NCI-H345 treated with DMSO at 0.1 percent for 48 hours (cell line): ENCODE measurements around the gene LATS1.
"Not testable (repeated sequence)": the region's sequence is repeated elsewhere in the genome, so short reads cannot be mapped to it uniquely, and the experiment has no call there.

Source experiments
- DNase-seq: peaks from one replicate; lab custom pipeline; 2025; ENCODE audit not compliant: unreplicated experiment; lab: John Stamatoyannopoulos, UW

The LATS1 gene

DNA sequence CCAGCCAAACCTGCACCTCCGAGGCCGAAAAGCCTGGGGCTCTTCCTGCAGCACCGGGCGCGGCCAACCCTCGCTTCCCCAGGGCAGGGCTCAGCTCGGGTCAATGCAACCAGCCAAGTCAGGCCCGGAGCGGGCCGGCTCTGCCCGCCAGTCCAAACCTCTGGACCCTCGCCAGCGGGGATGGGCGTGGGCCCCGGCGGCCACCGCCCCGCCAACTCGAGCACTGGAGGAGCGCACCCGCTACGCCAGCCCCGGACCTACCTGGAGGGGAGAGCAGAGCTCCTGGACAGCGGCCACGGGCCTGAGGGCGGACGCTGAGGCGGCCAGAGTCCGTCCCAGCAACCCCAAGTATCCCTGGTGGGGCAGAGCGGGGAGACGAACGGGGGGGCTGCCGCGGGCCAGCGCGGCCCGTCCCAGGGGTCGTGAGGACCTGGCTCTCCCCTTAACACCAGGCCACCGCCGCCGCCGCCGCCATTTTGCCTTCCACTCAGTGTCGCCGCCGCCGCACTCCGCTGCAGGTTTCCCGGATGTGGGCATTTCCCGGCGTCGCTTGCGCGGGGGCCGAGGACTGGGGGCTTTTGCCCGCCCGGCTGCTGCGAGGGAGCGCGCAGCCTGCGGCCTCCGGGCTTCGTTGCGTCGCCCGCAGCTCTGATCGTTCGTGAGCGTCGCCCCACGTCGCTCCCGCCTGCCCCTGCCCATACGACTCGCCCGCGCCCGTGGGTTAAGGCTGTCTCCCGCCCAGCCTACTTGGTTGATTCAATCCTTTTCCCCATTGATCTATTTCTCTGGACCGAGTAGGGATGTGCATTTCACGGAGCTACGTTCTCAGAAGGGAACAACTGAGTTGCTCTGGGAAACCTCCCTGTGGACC lies at the start of gene LATS1:
Gene LATS1, minus strand, starts transcription at position 514 of the 871 bp plus-strand sequence. CDS start 15,975 bp downstream, outside the sequence.
- peak; percentile 79 for DNase-seq

- DNase-seq: no peak
These were observed 48.4 kb upstream of the LATS1 start for GRCh38 chr6:149766156-149766769.

DNA sequence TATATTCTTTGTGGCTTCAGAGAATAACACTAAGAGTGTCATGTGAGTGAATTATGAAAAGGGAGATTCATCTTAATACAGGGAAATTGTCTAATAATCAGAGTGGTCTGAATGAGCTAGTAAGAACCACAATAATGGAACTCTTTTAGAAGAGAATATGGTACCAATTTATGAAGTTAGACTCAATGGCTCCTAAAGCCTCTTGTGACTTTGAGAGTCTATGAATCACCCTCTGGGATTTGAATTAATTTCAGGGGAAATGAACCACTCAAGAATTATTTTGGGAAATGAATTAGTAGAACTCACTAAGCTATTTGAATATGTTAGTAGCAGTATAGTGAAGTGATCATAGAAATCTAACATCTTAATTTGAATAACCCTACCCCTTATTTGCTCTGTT lies 46.0 kb upstream of the LATS1 start:
- DNase-seq: no peak

GRCh38 chr6:149761438-149761837 lies 43.5 kb upstream of the LATS1 start:
- DNase-seq: no peak

DNA sequence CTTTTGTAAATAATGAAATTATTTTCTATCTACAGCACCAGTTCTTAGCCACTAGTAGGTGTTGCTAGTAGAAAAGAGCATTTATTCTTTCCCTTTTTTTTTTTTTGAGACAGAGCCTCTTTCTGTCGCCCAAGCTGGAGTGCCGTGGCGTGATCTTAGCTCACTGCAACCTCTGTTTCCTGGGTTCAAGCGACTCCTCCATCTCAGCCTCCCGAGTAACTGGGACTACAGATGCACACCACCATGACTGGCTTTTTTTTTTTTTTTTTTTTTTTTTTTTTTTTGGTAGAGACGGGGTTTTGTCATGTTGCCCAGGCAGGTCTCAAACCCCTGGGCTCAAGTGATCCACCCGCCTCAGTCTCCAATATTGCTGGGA lies 38.3 kb upstream of the LATS1 start:
- DNase-seq: no peak

DNA sequence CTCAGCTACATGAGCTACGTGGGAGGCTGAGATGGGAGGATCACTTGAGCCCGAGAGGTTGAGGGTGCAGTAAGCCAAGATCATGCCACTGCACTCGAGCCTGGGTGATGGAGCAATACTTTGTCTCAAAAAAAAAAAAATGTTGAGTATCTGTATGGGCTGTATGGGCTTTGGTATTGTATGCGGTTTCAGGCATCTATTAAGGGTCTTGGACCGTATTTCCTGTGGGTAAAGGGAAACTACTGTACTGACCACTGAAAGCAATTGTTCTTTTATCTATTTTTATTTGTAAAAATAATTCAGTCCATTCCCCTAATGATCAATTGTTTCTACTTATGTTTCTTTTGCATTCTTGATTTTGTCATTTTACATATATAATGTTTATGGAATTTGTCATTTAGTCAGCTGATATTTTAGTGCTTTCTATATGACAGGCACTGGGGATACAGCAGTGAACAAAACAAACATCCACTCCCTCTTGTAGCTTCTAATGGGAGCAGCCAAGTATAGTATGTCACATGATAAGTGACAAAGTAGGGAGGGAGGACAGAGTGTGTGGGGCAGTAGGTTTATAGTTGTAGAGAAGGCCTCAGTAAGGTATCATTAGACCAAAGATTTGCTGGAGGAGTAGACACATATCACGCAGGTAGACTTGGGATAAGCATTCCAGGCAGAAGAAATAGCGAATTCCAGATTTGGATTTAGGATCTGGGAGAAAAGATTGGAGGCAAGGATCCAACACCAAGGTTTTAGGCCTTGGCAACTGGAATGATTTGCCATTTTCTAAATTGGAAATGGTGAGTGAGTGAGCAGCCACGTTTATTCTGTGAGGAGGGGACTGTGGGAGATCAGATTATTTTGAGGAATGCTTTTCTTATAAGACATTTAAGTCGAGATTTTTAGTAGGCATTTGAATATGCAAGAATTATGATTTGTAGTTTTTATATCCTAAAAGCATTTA lies 37.7 kb upstream of the LATS1 start:
- DNase-seq: no peak

GRCh38 chr6:149754548-149754947 lies 36.6 kb upstream of the LATS1 start:
- DNase-seq: no peak

- DNase-seq: not testable (repeated sequence)
These were observed 35.4 kb upstream of the LATS1 start for GRCh38 chr6:149753374-149753637.

DNA sequence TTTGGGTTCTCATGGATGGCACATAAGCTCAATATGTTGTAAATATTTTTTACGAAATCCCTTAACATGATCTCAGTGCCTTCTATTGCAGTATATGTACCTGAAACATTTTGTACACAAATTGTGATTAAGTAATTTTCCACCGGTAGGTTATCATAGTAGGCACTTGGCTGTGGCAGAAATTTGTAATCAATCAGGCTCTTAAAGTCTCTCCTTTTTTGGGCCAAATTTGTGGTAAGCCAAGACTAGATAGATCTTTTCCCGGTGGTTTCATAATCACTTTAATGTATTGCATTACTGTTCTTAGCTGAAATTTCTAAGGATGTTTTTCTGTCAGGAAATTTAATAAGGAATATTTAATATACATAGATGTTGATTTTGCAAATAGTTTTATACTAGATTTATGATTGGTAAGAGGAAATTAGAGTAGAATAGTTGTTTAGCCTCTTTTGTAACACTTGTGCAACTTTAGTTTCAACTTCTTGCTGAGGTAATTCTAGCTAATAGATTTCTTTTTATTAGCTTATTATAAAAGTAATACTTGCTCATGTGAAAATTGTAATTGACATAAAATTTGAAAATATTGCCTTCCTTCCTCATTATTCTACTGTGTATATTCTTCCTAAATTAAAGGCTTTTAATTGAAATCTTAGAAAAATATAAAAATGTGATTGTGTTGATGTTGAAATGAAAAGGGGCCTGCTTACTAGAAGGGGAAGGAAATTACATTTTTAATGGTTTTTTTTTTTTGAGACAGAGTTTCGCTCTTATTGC lies 34.9 kb upstream of the LATS1 start:
- no peak for DNase-seq

DNA sequence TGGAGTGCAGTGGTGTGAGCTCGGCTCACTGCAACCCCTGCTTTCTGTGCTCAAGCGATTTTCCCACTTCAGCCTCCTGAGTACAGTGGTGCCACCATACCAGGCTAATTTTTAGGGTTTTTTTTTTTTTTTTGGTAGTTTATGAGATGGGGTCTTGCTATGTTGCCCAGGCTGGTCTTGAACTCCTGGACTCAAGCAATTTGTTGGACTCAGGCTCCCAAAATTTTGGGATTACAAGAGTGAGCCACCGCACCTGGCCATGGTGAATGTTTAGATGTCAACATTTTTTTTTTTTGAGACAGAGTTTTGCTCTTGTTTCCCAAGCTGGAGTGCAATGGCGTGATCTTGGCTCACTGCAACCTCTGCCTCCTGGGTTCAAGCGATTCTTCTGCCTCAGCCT lies 34.0 kb upstream of the LATS1 start:
- not testable (repeated sequence) for DNase-seq

DNA sequence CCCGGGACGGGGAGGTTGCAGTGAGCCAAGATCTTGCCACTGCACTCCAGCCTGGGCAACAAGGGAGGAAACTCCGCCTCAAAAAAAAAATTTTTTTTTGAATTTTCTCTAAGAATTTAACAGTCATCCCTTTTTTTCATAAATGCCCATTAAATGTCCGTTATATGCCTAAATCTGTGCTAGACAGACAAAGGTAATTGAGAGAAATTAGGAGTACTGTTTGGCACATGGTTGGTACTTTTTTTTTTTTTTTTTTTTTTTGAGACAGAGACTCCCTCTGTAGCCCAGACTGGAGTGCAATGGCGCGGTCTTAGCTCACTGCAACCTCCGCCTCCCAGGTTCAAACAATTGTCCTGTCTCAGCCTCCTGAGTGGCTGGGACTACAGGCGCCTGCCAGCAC lies 33.3 kb upstream of the LATS1 start:
- no peak for DNase-seq

- DNase-seq: peak; percentile 41
These were observed 32.3 kb upstream of the LATS1 start for GRCh38 chr6:149750136-149750609.

GRCh38 chr6:149749594-149750135 lies 31.8 kb upstream of the LATS1 start, which contains the start of gene PCMT1:
Gene PCMT1 (plus strand): TSS chr6:149749741. CDS start chr6:149749902, 161 bp downstream.
- DNase-seq: peak; percentile 75

DNA sequence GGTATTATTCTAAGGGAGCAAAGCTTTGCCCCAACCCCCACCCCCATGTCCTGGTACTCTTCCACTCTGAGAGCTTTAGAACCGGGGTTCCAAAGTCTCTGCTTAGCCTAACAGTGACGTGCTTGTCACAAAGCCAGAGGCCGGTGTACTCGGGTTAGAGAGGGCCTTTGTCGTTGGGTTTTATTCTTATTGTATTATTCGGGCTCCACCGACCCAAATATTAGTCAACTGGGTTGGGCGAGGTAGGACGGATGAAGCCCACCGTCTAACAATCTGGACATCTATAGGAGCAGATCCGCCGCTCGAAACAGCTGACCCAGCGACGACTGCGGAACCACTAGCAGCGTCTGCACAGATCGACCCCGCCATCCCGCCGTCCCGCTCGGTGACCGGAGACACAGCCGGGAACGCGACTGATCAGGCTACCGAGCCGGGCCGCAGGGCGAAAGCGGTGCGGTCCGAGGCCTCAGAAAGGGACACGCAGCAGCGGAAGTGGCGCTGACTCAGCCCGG lies 31.2 kb upstream of the LATS1 start:
- not testable (repeated sequence) for DNase-seq

DNA sequence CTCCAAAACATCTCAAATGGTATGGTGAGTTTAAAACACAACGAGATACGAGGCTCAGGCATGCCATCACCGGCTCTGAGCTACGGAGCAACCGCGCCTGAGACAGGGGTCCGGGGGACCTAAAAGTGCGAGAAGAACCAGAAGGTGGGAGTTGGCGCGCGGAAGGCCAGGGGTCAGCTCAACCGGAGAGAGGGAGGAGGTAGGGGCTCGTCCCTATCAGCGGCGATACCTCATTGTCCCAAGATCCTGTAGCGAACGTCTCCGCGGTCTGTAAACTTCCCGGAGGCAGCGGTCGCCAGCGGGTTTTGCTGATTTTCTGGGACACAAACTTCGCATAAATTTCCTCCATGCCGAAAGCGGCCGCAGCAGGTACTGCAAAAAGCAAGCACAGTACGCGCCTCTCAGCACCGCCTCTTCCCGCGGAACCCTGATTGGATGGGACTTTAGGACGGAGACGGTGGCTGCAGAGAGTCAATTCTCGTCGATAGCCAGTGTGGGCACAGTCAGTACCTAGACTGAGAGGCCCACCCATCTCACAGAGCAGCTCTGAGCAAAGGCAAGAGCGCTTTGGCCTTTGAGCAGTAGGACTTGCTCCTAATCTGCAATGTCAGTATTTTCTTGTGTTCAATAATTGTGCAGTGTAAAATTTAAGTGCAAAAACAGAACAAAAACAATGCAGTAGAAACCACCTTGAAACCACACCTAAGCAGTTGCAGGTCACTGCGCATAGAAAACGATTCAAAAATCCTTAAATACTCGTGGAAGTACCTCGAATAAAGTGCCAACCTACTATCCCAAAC lies 28.4 kb upstream of the LATS1 start, which contains the start of gene NUP43:
Gene NUP43, minus strand, starts transcription at position 383 of the 800 bp plus-strand sequence. Its CDS starts 34 bp downstream, at position 349.
- DNase-seq: peak; percentile 87

- DNase-seq: not testable (repeated sequence)
These were observed 27.4 kb upstream of the LATS1 start for GRCh38 chr6:149745252-149745651.

DNA sequence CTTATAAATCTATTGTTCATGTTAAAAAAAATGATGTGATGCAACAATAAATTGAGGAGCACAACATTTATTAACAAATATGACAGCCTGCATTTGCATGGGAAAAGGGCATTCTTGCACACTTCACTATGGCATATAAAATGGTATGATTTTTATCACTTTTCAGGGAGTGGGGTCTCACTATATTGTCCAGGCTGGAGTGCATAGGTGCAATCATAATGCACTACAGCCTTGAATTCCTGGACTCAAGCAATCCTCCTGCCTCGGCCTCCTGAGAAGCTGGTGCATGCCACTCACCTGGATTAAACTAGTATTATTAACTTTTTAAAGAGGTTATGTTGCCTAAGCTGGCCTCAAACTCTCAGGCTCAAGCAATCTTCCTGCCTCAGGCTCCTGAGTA lies 17.0 kb upstream of the LATS1 start:
- DNase-seq: no peak

DNA sequence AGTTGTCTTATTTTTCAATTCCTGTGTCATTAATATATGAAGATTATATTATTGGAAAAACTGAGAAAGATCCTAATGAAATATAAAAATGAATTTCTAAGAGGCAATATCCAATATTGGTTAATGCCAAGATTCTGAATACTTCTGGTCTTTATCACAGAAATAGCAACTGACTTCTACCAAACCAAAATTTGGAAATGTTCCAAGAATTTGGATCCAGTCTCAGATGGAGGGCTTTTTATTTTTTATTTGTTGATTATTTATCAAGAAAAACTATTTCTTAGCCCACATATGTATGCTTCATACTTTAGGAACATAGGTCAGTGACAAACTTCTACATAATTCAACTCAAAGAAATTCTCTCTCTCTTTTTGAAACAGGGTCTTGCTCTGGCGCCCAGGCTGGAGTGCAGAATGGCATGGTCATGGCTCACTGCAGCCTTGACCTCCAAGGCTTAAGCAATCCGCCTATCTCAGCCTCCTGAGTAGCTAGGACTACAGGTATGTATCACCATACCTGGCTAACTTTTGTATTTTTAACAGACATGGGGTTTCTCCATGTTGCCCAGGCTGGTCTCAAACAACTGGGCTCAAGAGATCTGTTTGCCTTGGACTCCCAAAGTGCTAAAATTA lies 15.3 kb upstream of the LATS1 start:
- no peak for DNase-seq

DNA sequence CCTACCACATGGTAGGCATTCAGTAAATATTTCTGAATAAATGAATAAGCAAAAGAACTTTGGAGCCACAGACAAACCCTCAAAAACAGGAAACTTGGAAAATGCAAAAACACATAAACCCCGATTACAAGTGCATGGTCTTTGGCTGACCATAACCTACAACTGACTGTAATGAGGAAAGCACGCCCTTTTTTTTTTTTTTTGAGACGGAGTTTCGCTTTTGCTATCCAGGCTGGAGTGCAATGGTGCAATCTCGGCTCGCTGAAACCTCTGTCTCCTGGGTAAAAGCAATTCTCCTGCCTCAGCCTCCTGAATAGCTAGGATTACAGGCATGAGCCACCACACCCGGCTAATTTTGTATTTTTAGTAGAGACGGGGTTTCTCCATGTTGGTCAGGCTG lies 11.9 kb upstream of the LATS1 start:
- no peak for DNase-seq
